GM12878 (cell line): ENCODE measurements around the gene B4GALT3. TPM values are rescaled to one million over a fixed set of nuclear protein-coding genes. Genes with fewer than 3 reads are reported as not detected.
A peak's percentile ranks its signal among the peaks of the same experiment; 100 is the strongest.

Experiments used
- ATAC-seq: fragments of 200-7000 bp; cut with Tn5 transposase; 3 replicates; pipeline ENCODE4 v1.9.1; 2020; ENCODE audit warnings: mild to moderate bottlenecking, moderate library complexity
- BruUV-seq: library from RNA; stranded (reverse); fragments of 400-500 nt; replicated peaks from 2 replicates; lab custom pipeline; 2021; lab: Mats Ljungman, UMichigan
- CTCF ChIA-PET: fragments of 300-600 bp; sonication (Branson Sonifier 250); formaldehyde crosslinking; extraction: SDS; loops from one replicate; lab custom pipeline; 2021; ENCODE audit warnings: inconsistent platforms; lab: Yijun Ruan, JAX
- POLR2A ChIA-PET: fragments of 350-600 bp; formaldehyde crosslinking; extraction: SDS; loops from one replicate; lab custom pipeline; 2021; ENCODE audit warnings: inconsistent platforms; lab: Charles Lee
- RAD21 ChIA-PET: fragments of 300-600 bp; sonication (Branson Sonifier 250); formaldehyde crosslinking; loops from one replicate; lab custom pipeline; 2023; ENCODE audit warnings: antibody characterized with exemption; ENCODE audit not compliant: unreplicated experiment; lab: Charles Lee
- SMC1A ChIA-PET: fragments of 300-600 bp; sonication (Branson Sonifier 250); formaldehyde crosslinking; loops from one replicate; lab custom pipeline; 2023; ENCODE audit not compliant: unreplicated experiment, uncharacterized antibody; lab: Charles Lee
- DNase-seq: peaks from one replicate; pipeline ENCODE4 v3.0.0-alpha.2; 2011; ENCODE audit warnings: low read depth, low spot score
- FAIRE-seq: peaks from 3 replicates; lab custom pipeline; 2011; peaks lifted over from hg19 to GRCh38; lab: Jason Lieb, UNC
- H2AFZ ChIP-seq: 2 replicates; pipeline ENCODE4 v1.6.0; 2011; ENCODE audit warnings: low read depth, low read length, control low read depth; ENCODE audit not compliant: control insufficient read depth
- H3K27ac ChIP-seq: 2 replicates; pipeline ENCODE4 v1.5.1; 2011; ENCODE audit warnings: control low read depth; ENCODE audit not compliant: control insufficient read depth, insufficient read depth
- H3K27me3 ChIP-seq, 2 experiments: replicated peaks in 1 of 2; 2 replicates each; pipeline versions ENCODE4 v1.6.0 to v1.6.1; 2011; ENCODE audit warnings: low read length in 1 of 2; ENCODE audit not compliant: control insufficient read depth in 2 of 2, insufficient read depth in 2 of 2
- H3K36me3 ChIP-seq, 2 experiments: 2 replicates each; pipeline ENCODE4 v1.5.1; 2011; ENCODE audit warnings: low read length in 1 of 2; ENCODE audit not compliant: control insufficient read depth in 2 of 2, insufficient read depth in 2 of 2
- H3K4me1 ChIP-seq: 2 replicates; pipeline ENCODE4 v1.6.1; 2011; ENCODE audit warnings: mild to moderate bottlenecking, low read length, moderate library complexity, mixed read lengths; ENCODE audit not compliant: control insufficient read depth, insufficient read depth
- H3K4me2 ChIP-seq: 2 replicates; pipeline ENCODE4 v1.6.0; 2011; ENCODE audit warnings: control low read depth; ENCODE audit not compliant: control insufficient read depth, insufficient read depth
- H3K4me3 ChIP-seq: fragments of 200-600 bp; sonication (generic); 2 replicates; pipeline ENCODE4 v1.5.1; 2016
- H3K79me2 ChIP-seq: 2 replicates; pipeline ENCODE4 v1.6.0; 2011; ENCODE audit warnings: low read length; ENCODE audit not compliant: control insufficient read depth, insufficient read depth
- H3K9ac ChIP-seq: 2 replicates; pipeline ENCODE4 v1.8.0; 2011; ENCODE audit warnings: low read length, control low read depth, mixed read lengths; ENCODE audit not compliant: control insufficient read depth, insufficient read depth
- H3K9me3 ChIP-seq: replicated peaks from 3 replicates; pipeline ENCODE4 v1.5.1; 2011; ENCODE audit warnings: mild to moderate bottlenecking, low read length; ENCODE audit not compliant: control insufficient read depth, insufficient read depth
- H4K20me1 ChIP-seq: 2 replicates; pipeline ENCODE4 v1.6.0; 2011; ENCODE audit not compliant: control insufficient read depth, insufficient read depth
- ASH2L ChIP-seq: fragments of 300-600, 200-600 bp; sonication (generic); IDR thresholded peaks from 2 replicates; pipeline ENCODE4 v1.6.1; 2017; ENCODE audit warnings: low read depth, mild to moderate bottlenecking, borderline replicate concordance
- ATF3 ChIP-seq: IDR thresholded peaks from 2 replicates; pipeline ENCODE4 v1.6.1; 2011; ENCODE audit warnings: low read depth, mild to moderate bottlenecking, low read length, moderate library complexity, borderline replicate concordance; ENCODE audit errors: extremely low read depth
- BCL11A ChIP-seq: IDR thresholded peaks from 2 replicates; pipeline ENCODE4 v1.6.1; 2011; ENCODE audit warnings: low read depth, low read length
- CEBPB ChIP-seq, 2 experiments: fragments of 150-350 bp in 1 of 2; IDR thresholded peaks; 2 replicates each; pipeline ENCODE4 v1.6.1; 2012 to 2014; ENCODE audit warnings: low read depth in 2 of 2, low read length in 2 of 2, borderline replicate concordance in 1 of 2, inconsistent platforms in 1 of 2
- CREB1 ChIP-seq: IDR thresholded peaks from 2 replicates; pipeline ENCODE4 v1.6.1; 2012; ENCODE audit warnings: low read depth, mild to moderate bottlenecking, inconsistent platforms
- EED ChIP-seq: sonication (generic); IDR thresholded peaks from 2 replicates; pipeline ENCODE4 v1.6.1; 2016; ENCODE audit warnings: antibody characterized with exemption, low read depth
- HDGF ChIP-seq: fragments of 450-650 bp; IDR thresholded peaks from 2 replicates; pipeline ENCODE4 v1.6.1; 2016; ENCODE audit warnings: antibody characterized with exemption
- IKZF1 ChIP-seq: fragments of 450-650 bp; conservative IDR thresholded peaks from 2 replicates; pipeline ENCODE4 v1.6.1; 2017; ENCODE audit warnings: antibody characterized with exemption, mild to moderate bottlenecking
- KDM1A ChIP-seq: fragments of 200-600 bp; sonication (generic); IDR thresholded peaks from 2 replicates; pipeline ENCODE4 v1.6.1; 2016; ENCODE audit warnings: borderline replicate concordance
- NBN ChIP-seq: fragments of 450-650 bp; IDR thresholded peaks from 2 replicates; pipeline ENCODE4 v1.6.1; 2016
- PAX5 ChIP-seq: IDR thresholded peaks from 2 replicates; pipeline ENCODE4 v1.6.1; 2011; ENCODE audit warnings: low read depth, low read length, borderline replicate concordance
- PBX3 ChIP-seq: IDR thresholded peaks from 2 replicates; pipeline ENCODE4 v1.6.1; 2011; ENCODE audit warnings: mild to moderate bottlenecking, low read depth, low read length, moderate library complexity; ENCODE audit not compliant: insufficient replicate concordance
- PKNOX1 ChIP-seq: fragments of 450-650 bp; IDR thresholded peaks from 2 replicates; pipeline ENCODE4 v1.6.1; 2016; ENCODE audit warnings: mild to moderate bottlenecking
- PML ChIP-seq: IDR thresholded peaks from 2 replicates; pipeline ENCODE4 v1.6.1; 2012; ENCODE audit warnings: low read length, inconsistent platforms
- POLR2A ChIP-seq: IDR thresholded peaks from 2 replicates; pipeline ENCODE4 v1.6.1; 2011; ENCODE audit warnings: low read depth, mild to moderate bottlenecking, low read length
- RB1 ChIP-seq: fragments of 450-650 bp; formaldehyde crosslinking; IDR thresholded peaks from 2 replicates; pipeline ENCODE4 v1.6.1; 2017; ENCODE audit warnings: mild to moderate bottlenecking, borderline replicate concordance
- RUNX3 ChIP-seq: IDR thresholded peaks from 2 replicates; pipeline ENCODE4 v1.6.1; 2012; ENCODE audit warnings: low read length, inconsistent platforms
- SMAD1 ChIP-seq: fragments of 450-650 bp; IDR thresholded peaks from 2 replicates; pipeline ENCODE4 v1.6.1; 2018; ENCODE audit warnings: mild to moderate bottlenecking, low read depth; ENCODE audit not compliant: partially characterized antibody
- SRF ChIP-seq, 2 experiments: IDR thresholded peaks; 2 replicates each; pipeline ENCODE4 v1.6.1; 2011; ENCODE audit warnings: low read depth in 2 of 2, low read length in 2 of 2, mild to moderate bottlenecking in 1 of 2, moderate library complexity in 1 of 2
- STAT1 ChIP-seq: fragments of 450-650 bp; conservative IDR thresholded peaks from 2 replicates; pipeline ENCODE4 v1.6.1; 2014; ENCODE audit warnings: antibody characterized with exemption, mild to moderate bottlenecking
- TCF12 ChIP-seq: IDR thresholded peaks from 2 replicates; pipeline ENCODE4 v1.6.1; 2011; ENCODE audit warnings: low read depth, mild to moderate bottlenecking, low read length
- TCF3 ChIP-seq: IDR thresholded peaks from 2 replicates; pipeline ENCODE4 v1.6.1; 2012; ENCODE audit warnings: low read depth, mild to moderate bottlenecking, low read length, borderline replicate concordance; ENCODE audit not compliant: insufficient read depth
- ZBED1 ChIP-seq: IDR thresholded peaks from 2 replicates; pipeline ENCODE4 v1.6.1; 2016; ENCODE audit warnings: borderline replicate concordance
- ZZZ3 ChIP-seq: IDR thresholded peaks from 2 replicates; pipeline ENCODE4 v1.6.1; 2011; ENCODE audit warnings: low read depth; ENCODE audit not compliant: control insufficient read depth, insufficient read length
- WGBS: methylation state at CpG from one replicate; pipeline ENCODE4 v1.1.6; 2016; ENCODE audit warnings: low lambda C conversion rate; ENCODE audit not compliant: insufficient replicate concordance, insufficient coverage; ENCODE audit errors: missing lambda C conversion rate; 5-methylcytosine and 5-hydroxymethylcytosine counted together
- in situ Hi-C: fragments of 300-500 bp; cut with MboI; formaldehyde crosslinking; loops from 9 replicates; pipeline ENCODE4 v1.14.3; 2018; ENCODE audit warnings: mixed read lengths
- intact Hi-C: fragments of 100-400 bp; cut with micrococcal nuclease; formaldehyde crosslinking; loops from one replicate; pipeline ENCODE4 v1.14.2; 2022; ENCODE audit not compliant: unreplicated experiment
- polyA plus RNA-seq, 11 experiments: library from polyadenylated mRNA; depleted of rRNA in 4 of 11; unstranded in 6 of 11; stranded (reverse) in 5 of 11; fragments of >200 nt; fragmentation: Nextera tagmentation in 4 of 11; fragmentation: Illumina TruSeq in 1 of 11; extraction: Ambion mirVana in 4 of 11; extraction: Trizol in 1 of 11; gene quantifications; 1 replicate in 1 of 11; 2 replicates in 10 of 11; pipeline versions ENCODE4 v1.2.1 to v1.2.3, GENCODE V29; 2011 to 2016; ENCODE audit warnings: inconsistent platforms in 2 of 11, missing spikeins in 2 of 11, low read depth in 1 of 11
- total RNA-seq, 4 experiments: library from RNA; depleted of rRNA in 3 of 4; stranded (reverse); fragments of >200 nt in 3 of 4; fragmentation: Illumina TruSeq in 1 of 4; extraction: Trizol in 1 of 4; gene quantifications; 2 replicates each; pipeline versions ENCODE4 v1.2.1 to v1.2.3, GENCODE V29; 2013 to 2021

The B4GALT3 gene
- total and polyA plus RNA-seq, 10 of the 15 experiments (the other 5 are each of a cell fraction or from before 2014, with no cell fraction given) = 27.1 to 58.9 (median 42.6) TPM

- RAD21 ChIA-PET = interaction anchor here (0.8 to 2.9 kb wide), 3 partner anchors 10 to 50 kb away, joined by 3 to 21 read pairs (median 10); partner anchors contain the start of genes NDUFS2, PPOX and TOMM40L
- 72% methylated on average over 10 of the region's 10 CpGs for WGBS
- TF ChIP-seq TCF12 = peak; percentile 77
- no peak for TF ChIP-seq ZBED1
- no peak for TF ChIP-seq KDM1A
- TF ChIP-seq ATF3 = no peak
- no peak for TF ChIP-seq ASH2L
- no peak for TF ChIP-seq CREB1
- TF ChIP-seq BCL11A = 0 out of 2 replicates have a peak, but pooled peaks have one; percentile 6
- TF ChIP-seq SRF (IDR thresholded peaks at IDR 0.05; ENCODE audit: low read depth in 2 of 2, low read length in 2 of 2) = no peak
- TF ChIP-seq IKZF1 = no peak
- TF ChIP-seq TCF3 = peak; percentile 73; the same call in 1 of the 2 replicates
- TF ChIP-seq SMAD1 = no peak
- peak; percentile 36; the same call in 1 of the 2 replicates for TF ChIP-seq EED
- TF ChIP-seq PAX5 = 0 out of 2 replicates have a peak, but pooled peaks have one; percentile 22
- TF ChIP-seq HDGF = 0 out of 2 replicates have a peak, but pooled peaks have one; percentile 28
- peak; percentile 57; the same call in 1 of the 2 replicates for TF ChIP-seq RUNX3
- no peak for TF ChIP-seq PBX3
- no peak for TF ChIP-seq NBN
- no peak for TF ChIP-seq CEBPB (IDR thresholded peaks at IDR 0.05; ENCODE audit: borderline replicate concordance in 1 of 2, low read depth in 2 of 2, low read length in 2 of 2)
- TF ChIP-seq PKNOX1 = peak; percentile 38
- TF ChIP-seq ZZZ3 = no peak
- no peak for TF ChIP-seq STAT1
- no peak for TF ChIP-seq PML
- TF ChIP-seq POLR2A = no peak
- TF ChIP-seq RB1 = no peak
Measured at GRCh38 chr1:161175771-161176453, 1.4 kb downstream of the B4GALT3 start.

More at GRCh38 chr1:161175771-161176453, 1.4 kb downstream of the B4GALT3 start:
- BruUV-seq = no TSS peak
- peaks cover 12 to 30% of the 10 kb centered on the region in 2 experiments for H3K36me3 ChIP-seq
- no peaks in the 10 kb centered on the region for H3K27me3 ChIP-seq
- ATAC-seq (peak; percentile 40), DNase-seq (no peak), FAIRE-seq (peak; percentile 59)
- in situ Hi-C loops (no loop called here), intact Hi-C loops (no loop called here)
- CTCF ChIA-PET = interaction anchor here (1.0 to 3.7 kb wide), 5 partner anchors 10 to 207 kb away, joined by 3 to 44 read pairs (median 8); partner anchors contain the start of genes PPOX and TOMM40L
- H3K4me1 ChIP-seq = peaks cover 23% of the 10 kb centered on the region
- POLR2A ChIA-PET = interaction anchor here (1.0 to 1.9 kb wide), 4 partner anchors 10 to 27 kb away, joined by 3 to 14 read pairs (median 8); partner anchors contain the start of genes NDUFS2 and PPOX
- peaks cover 23% of the 10 kb centered on the region for H3K79me2 ChIP-seq
- no peaks in the 10 kb centered on the region for H3K9me3 ChIP-seq
- SMC1A ChIA-PET = interaction anchor here (1.1 to 1.9 kb wide), 4 partner anchors 10 to 209 kb away, joined by 3 to 10 read pairs (median 4); partner anchors contain the start of gene PPOX
- H3K27ac ChIP-seq = peak overlapping the region; percentile 87
- H3K4me2 ChIP-seq = peak overlapping the region; percentile 87
- peak overlapping the region; percentile 90 for H3K4me3 ChIP-seq
- no peak overlapping the region for H2AFZ ChIP-seq
- H3K9ac ChIP-seq = peak overlapping the region; percentile 69
- H4K20me1 ChIP-seq = no peaks in the 10 kb centered on the region
